Gastrocnemius medialis (tissue), 4 donors: ENCODE measurements around the gene TMEM243. TPM values are rescaled to one million over a fixed set of nuclear protein-coding genes. Genes with fewer than 3 reads are reported as not detected.

ENCODE experiments used
- ATAC-seq, 2 donors: fragments of 150-250 bp; one replicate each; pipeline ENCODE4 v1.9.1; 2016
- DNase-seq, 2 donors: peaks; one replicate each; pipeline ENCODE4 v3.0.0-alpha.2; 2019
- H3K27ac ChIP-seq, 4 donors: fragments of 200-600 bp; sonication (generic); 1 replicate in 1 of 4; 2 replicates in 3 of 4; pipeline ENCODE4 v1.5.1; 2016 to 2018; ENCODE audit warnings: mild to moderate bottlenecking in 2 of 4, moderate library complexity in 1 of 4
- H3K27me3 ChIP-seq, 3 donors: fragments of 200-600 bp; sonication (generic) in 2 of 3; 1 replicate in 1 of 3; 2 replicates in 2 of 3; pipeline versions ENCODE4 v1.5.1 to v1.6.0; 2016 to 2019; ENCODE audit warnings: mild to moderate bottlenecking in 1 of 3, moderate library complexity in 1 of 3
- H3K36me3 ChIP-seq, 2 donors: fragments of 200-600 bp; sonication (generic) in 1 of 2; one replicate each; pipeline ENCODE4 v1.5.1; 2017 to 2018
- H3K4me1 ChIP-seq, 2 donors: fragments of 200-600 bp; sonication (generic) in 1 of 2; one replicate each; pipeline ENCODE4 v1.5.1; 2016 to 2017; ENCODE audit warnings: mild to moderate bottlenecking in 2 of 2
- H3K4me3 ChIP-seq, 4 donors: fragments of 200-600 bp; sonication (generic) in 3 of 4; 1 replicate in 1 of 4; 2 replicates in 3 of 4; pipeline ENCODE4 v1.5.1; 2016 to 2019; ENCODE audit warnings: mild to moderate bottlenecking in 2 of 4
- H3K9me3 ChIP-seq, 3 donors: fragments of 200-600 bp; sonication (generic) in 2 of 3; 1 replicate in 1 of 3; 2 replicates in 2 of 3; pipeline ENCODE4 v1.5.1; 2016 to 2019
- POLR2A ChIP-seq, 2 donors: fragments of 450-650 bp; IDR thresholded peaks; one replicate each; pipeline ENCODE4 v1.6.1; 2017; ENCODE audit warnings: antibody characterized with exemption in 2 of 2, mild to moderate bottlenecking in 2 of 2, moderate library complexity in 2 of 2
- in situ Hi-C, 4 donors: fragments of 200-750 bp; cut with MboI; loops; one replicate each; pipeline versions ENCODE4 v1.15.0 to v1.8.0; 2017; ENCODE audit warnings: low sequenced_read_pairs in 4 of 4
- intact Hi-C: fragments of 100-400 bp; cut with DNase I; formaldehyde crosslinking; loops from one replicate; pipeline ENCODE4 v1.15.1; 2023; ENCODE audit warnings: low total_unique reads
- total RNA-seq, 4 donors: library from RNA; depleted of rRNA; stranded (reverse); fragments of >200 nt; gene quantifications; one replicate each; pipeline versions ENCODE4 v1.1.0 to v1.2.3, GENCODE V29; 2016
- TF ChIP-seq, protein P1 (sequence below), 5 experiments: fragments of 450-650 bp in 3 of 5; fragments of 200-600 bp in 2 of 5; sonication (generic) in 2 of 5; IDR thresholded peaks in 4 of 5; conservative IDR thresholded peaks in 1 of 5; 1 replicate in 4 of 5; 2 replicates in 1 of 5; pipeline ENCODE4 v1.5.1; 2016 to 2019; ENCODE audit warnings: antibody characterized with exemption in 5 of 5, mild to moderate bottlenecking in 3 of 5, moderate library complexity in 3 of 5

The TMEM243 gene
- total RNA-seq, 4 donors from 2014 or later = 2.8 to 6.5 (median 4.1) TPM

DNA sequence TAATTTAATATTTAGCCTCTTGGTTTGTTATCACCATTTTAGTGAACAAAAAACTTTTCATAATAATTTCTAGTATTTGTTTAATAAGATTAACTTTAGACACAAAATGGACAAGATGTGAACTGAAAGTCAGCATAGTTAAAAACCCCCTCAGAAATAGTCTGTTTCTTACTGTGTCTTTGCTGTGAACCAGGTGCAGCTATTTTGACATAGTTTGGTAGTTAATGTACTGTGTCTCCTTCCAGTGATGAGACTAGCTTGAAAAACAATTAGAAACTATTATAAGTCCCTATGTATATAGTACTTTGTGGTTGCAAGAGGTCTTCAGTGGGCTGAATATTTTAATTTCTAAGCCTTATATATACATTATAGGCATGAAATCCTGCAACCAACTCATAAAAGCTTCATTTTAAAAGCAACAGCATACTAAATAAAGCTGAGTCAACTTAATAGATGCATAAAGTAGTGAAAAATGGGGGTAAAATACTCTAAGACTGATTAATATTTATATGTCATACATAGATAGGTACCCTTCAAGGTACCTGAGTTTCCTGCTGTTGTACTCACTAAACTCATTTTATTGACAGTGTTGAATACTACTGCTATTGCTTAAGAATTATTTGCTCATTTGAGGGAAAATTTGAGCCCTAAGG is 48.1 kb downstream of the TMEM243 start:
- TF ChIP-seq, protein P1, sequence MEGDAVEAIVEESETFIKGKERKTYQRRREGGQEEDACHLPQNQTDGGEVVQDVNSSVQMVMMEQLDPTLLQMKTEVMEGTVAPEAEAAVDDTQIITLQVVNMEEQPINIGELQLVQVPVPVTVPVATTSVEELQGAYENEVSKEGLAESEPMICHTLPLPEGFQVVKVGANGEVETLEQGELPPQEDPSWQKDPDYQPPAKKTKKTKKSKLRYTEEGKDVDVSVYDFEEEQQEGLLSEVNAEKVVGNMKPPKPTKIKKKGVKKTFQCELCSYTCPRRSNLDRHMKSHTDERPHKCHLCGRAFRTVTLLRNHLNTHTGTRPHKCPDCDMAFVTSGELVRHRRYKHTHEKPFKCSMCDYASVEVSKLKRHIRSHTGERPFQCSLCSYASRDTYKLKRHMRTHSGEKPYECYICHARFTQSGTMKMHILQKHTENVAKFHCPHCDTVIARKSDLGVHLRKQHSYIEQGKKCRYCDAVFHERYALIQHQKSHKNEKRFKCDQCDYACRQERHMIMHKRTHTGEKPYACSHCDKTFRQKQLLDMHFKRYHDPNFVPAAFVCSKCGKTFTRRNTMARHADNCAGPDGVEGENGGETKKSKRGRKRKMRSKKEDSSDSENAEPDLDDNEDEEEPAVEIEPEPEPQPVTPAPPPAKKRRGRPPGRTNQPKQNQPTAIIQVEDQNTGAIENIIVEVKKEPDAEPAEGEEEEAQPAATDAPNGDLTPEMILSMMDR (IDR thresholded peaks at IDR 0.05 in 4 of 5, conservative IDR thresholded peaks at IDR 0.05 in 1 of 5) = no peak
- TF ChIP-seq POLR2A (IDR thresholded peaks at IDR 0.05) = no peak
- in situ Hi-C loops (no loop called here), intact Hi-C loops (no loop called here)
- Histone ChIP-seq H3K4me3 (no peak overlapping the region), H3K4me1 (no peaks in the 10 kb centered on the region), H3K9me3 (no peaks in the 10 kb centered on the region), H3K36me3 (peaks cover 6 to 100% of the 10 kb centered on the region in 2 donors), H3K27me3 (no peaks in the 10 kb centered on the region), H3K27ac (no peak overlapping the region)
- ATAC-seq = no peak
- no peak for DNase-seq

DNA sequence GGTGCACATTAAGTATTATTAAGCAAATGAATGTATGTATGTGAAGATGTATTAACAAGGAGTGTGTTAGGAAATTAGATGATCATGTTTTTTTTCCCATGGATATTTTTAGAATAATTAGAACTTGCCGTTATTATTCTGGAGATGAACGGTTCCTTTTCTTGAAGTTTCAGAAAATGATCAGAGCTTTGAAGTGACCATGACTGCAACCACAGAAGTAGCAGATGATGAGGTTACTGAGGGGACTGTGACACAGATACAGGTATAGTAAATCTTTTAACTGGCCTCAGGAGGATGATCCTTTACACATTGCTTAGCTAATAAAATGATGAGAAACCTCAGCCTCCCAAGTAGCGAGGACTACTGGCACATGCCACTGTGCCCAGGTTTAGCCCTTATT is 48.7 kb downstream of the TMEM243 start:
- H3K27me3 ChIP-seq = no peaks in the 10 kb centered on the region
- H3K9me3 ChIP-seq = no peaks in the 10 kb centered on the region
- H3K36me3 ChIP-seq = peaks cover 6 to 100% of the 10 kb centered on the region in 2 donors
- DNase-seq = no peak
- no peak for TF ChIP-seq POLR2A (IDR thresholded peaks at IDR 0.05)
- TF ChIP-seq, protein P1 (IDR thresholded peaks at IDR 0.05 in 4 of 5, conservative IDR thresholded peaks at IDR 0.05 in 1 of 5) = no peak
- H3K4me3 ChIP-seq = no peak overlapping the region
- ATAC-seq = no peak
- H3K4me1 ChIP-seq = no peaks in the 10 kb centered on the region
- in situ Hi-C loops = no loop called here
- intact Hi-C loops = no loop called here
- H3K27ac ChIP-seq = no peak overlapping the region

DNA sequence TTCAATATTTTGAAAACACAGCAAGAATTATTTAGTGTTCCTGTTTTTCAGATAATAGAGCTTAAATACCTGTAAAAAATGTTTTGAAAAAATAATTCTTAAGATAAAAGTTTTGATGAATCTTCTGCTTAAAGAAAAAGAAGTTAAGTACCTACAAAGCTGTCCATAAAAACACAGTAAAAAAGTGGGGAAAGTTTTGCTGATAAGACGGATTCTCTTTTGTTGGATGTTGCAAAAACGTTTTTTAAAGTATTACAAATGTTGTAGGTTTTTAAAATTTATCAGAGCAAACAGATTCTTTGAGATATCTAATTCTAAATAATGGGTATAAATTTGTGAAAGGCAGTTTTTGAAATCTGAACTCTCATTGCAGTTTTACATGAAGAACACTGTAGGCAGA is 55.1 kb downstream of the TMEM243 start:
- Histone ChIP-seq H3K27me3 (no peaks in the 10 kb centered on the region), H3K4me3 (no peak overlapping the region), H3K27ac (no peak overlapping the region), H3K36me3 (peaks cover 0 to 66% of the 10 kb centered on the region in 2 donors), H3K4me1 (peaks cover 0 to 5% of the 10 kb centered on the region in 2 donors), H3K9me3 (no peaks in the 10 kb centered on the region)
- TF ChIP-seq, protein P1 (IDR thresholded peaks at IDR 0.05 in 4 of 5, conservative IDR thresholded peaks at IDR 0.05 in 1 of 5) = no peak
- no peak for TF ChIP-seq POLR2A (IDR thresholded peaks at IDR 0.05)
- intact Hi-C loops (no loop called here), in situ Hi-C loops (no loop called here)
- DNase-seq (no peak), ATAC-seq (no peak)

DNA sequence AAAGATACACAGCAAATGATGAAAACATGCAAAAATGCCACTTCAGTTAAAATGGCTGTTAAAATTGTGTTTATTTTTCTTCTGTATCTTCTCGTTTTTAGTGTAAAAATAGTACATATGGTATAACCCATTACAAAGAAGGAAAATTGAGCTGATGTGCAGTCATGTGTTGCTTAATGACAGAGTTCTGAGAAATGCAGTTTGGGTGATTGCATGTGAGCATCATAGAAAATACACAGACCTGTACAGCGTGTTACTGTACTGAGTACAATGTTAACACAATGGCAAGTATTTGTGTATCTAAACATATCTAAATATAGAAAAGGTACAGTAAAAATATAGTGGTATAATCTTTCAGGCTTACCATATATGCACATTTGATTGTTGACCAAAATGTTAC is 60.0 kb downstream of the TMEM243 start:
- no peak for DNase-seq
- ATAC-seq = no peak
- Histone ChIP-seq H3K9me3 (no peaks in the 10 kb centered on the region), H3K27ac (no peak overlapping the region), H3K27me3 (no peaks in the 10 kb centered on the region), H3K4me1 (peaks cover 29 to 41% of the 10 kb centered on the region in 2 donors), H3K36me3 (peaks cover 0 to 17% of the 10 kb centered on the region in 2 donors), H3K4me3 (no peak overlapping the region)
- TF ChIP-seq, protein P1 (IDR thresholded peaks at IDR 0.05 in 4 of 5, conservative IDR thresholded peaks at IDR 0.05 in 1 of 5) = no peak
- TF ChIP-seq POLR2A (IDR thresholded peaks at IDR 0.05) = no peak
- in situ Hi-C loops (no loop called here), intact Hi-C loops (loop anchor here (10.0 kb wide), 1 partner anchor 255 kb away; no protein-coding TSS in a partner anchor)
